Type B pancreatic cell (in vitro differentiated cells): ENCODE results near the gene MS4A10. TPM values are rescaled to one million over a fixed set of nuclear protein-coding genes. Genes with fewer than 3 reads are reported as not detected.

Experiments used
- DNase-seq: peaks from one replicate; pipeline ENCODE4 v3.0.0; 2021; ENCODE audit warnings: mixed read lengths; ENCODE audit not compliant: unreplicated experiment; ENCODE audit errors: extremely low spot score
- H3K27ac Mint-ChIP-seq: 2 replicates; pipeline ENCODE4 v1.8.0; 2021; ENCODE audit warnings: mild to moderate bottlenecking, mixed read lengths
- H3K27me3 Mint-ChIP-seq: 2 replicates; pipeline ENCODE4 v1.8.0; 2021; ENCODE audit warnings: mixed read lengths
- H3K36me3 Mint-ChIP-seq: 2 replicates; pipeline ENCODE4 v1.8.0; 2021; ENCODE audit warnings: mixed read lengths
- H3K4me1 Mint-ChIP-seq: one replicate; pipeline ENCODE4 v1.8.0; 2021; ENCODE audit warnings: mixed read lengths; ENCODE audit not compliant: unreplicated experiment
- H3K4me3 Mint-ChIP-seq: 2 replicates; pipeline ENCODE4 v1.8.0; 2021; ENCODE audit warnings: mild to moderate bottlenecking, mixed read lengths
- H3K9me3 Mint-ChIP-seq: 2 replicates; pipeline ENCODE4 v1.8.0; 2021; ENCODE audit warnings: mixed read lengths
- total RNA-seq: library from RNA; stranded (reverse); gene quantifications from 2 replicates; pipeline ENCODE4 v1.2.1, GENCODE V29; 2021; ENCODE audit warnings: low replicate concordance
- TF ChIP-seq, protein P1 (sequence below): fragments of 200-600 bp; sonication (generic); conservative IDR thresholded peaks from 2 replicates; pipeline ENCODE4 v1.5.0; 2021; ENCODE audit warnings: antibody characterized with exemption, mild to moderate bottlenecking

MS4A10 gene
- total RNA-seq, 1 donor from 2014 or later, result not detected

- Mint-ChIP-seq H3K9me3 (no peaks in the 10 kb centered on the region), H3K4me1 (no peaks in the 10 kb centered on the region), H3K4me3 (no peak overlapping the region), H3K27me3 (peaks cover 10% of the 10 kb centered on the region), H3K36me3 (no peaks in the 10 kb centered on the region), H3K27ac (no peak overlapping the region)
- DNase-seq, result no peak
- TF ChIP-seq, protein P1, sequence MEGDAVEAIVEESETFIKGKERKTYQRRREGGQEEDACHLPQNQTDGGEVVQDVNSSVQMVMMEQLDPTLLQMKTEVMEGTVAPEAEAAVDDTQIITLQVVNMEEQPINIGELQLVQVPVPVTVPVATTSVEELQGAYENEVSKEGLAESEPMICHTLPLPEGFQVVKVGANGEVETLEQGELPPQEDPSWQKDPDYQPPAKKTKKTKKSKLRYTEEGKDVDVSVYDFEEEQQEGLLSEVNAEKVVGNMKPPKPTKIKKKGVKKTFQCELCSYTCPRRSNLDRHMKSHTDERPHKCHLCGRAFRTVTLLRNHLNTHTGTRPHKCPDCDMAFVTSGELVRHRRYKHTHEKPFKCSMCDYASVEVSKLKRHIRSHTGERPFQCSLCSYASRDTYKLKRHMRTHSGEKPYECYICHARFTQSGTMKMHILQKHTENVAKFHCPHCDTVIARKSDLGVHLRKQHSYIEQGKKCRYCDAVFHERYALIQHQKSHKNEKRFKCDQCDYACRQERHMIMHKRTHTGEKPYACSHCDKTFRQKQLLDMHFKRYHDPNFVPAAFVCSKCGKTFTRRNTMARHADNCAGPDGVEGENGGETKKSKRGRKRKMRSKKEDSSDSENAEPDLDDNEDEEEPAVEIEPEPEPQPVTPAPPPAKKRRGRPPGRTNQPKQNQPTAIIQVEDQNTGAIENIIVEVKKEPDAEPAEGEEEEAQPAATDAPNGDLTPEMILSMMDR, result no peak
These were observed 25.4 kb downstream of the MS4A10 start for GRCh38 chr11:60810569-60810968.

DNA sequence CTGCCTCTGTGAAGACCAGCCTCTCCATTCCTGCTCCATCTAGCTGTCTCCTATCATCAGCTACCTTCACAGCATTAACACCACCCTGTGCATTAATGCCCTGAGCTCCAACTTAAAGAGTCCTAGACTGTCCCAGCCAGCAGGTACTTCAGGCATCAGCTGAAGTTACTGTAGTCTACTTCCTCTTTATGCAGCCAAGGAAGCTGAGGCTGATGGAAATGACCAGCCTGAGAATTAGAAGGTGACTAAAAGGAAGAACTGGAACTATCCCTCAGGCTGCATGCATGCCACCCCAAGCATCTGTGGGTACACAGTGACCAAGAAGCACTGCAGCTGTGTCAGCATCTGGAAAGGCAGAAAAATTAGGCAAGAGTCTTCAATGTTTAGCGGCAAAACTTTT, 28.2 kb downstream of the MS4A10 start:
- DNase-seq, result no peak
- no peaks in the 10 kb centered on the region for H3K4me1 Mint-ChIP-seq
- no peak overlapping the region for H3K4me3 Mint-ChIP-seq
- no peaks in the 10 kb centered on the region for H3K36me3 Mint-ChIP-seq
- peaks cover 4% of the 10 kb centered on the region for H3K27me3 Mint-ChIP-seq
- H3K9me3 Mint-ChIP-seq, result no peaks in the 10 kb centered on the region
- H3K27ac Mint-ChIP-seq, result no peak overlapping the region
- TF ChIP-seq, protein P1, result no peak

- H3K27ac Mint-ChIP-seq, result no peak overlapping the region
- DNase-seq, result no peak
- TF ChIP-seq, protein P1, result no peak
- H3K4me1 Mint-ChIP-seq, result no peaks in the 10 kb centered on the region
- peaks cover 4% of the 10 kb centered on the region for H3K27me3 Mint-ChIP-seq
- H3K36me3 Mint-ChIP-seq, result no peaks in the 10 kb centered on the region
- no peak overlapping the region for H3K4me3 Mint-ChIP-seq
- H3K9me3 Mint-ChIP-seq, result no peaks in the 10 kb centered on the region
These were observed 29.0 kb downstream of the MS4A10 start for GRCh38 chr11:60814112-60814511.

GRCh38 chr11:60816590-60817157, 31.5 kb downstream of the MS4A10 start:
- Mint-ChIP-seq H3K27ac (no peak overlapping the region), H3K4me3 (no peak overlapping the region), H3K4me1 (no peaks in the 10 kb centered on the region), H3K9me3 (no peaks in the 10 kb centered on the region), H3K27me3 (peaks cover 4% of the 10 kb centered on the region), H3K36me3 (no peaks in the 10 kb centered on the region)
- TF ChIP-seq, protein P1, result no peak
- no peak for DNase-seq

- no peaks in the 10 kb centered on the region for H3K36me3 Mint-ChIP-seq
- DNase-seq, result no peak
- no peak overlapping the region for H3K27ac Mint-ChIP-seq
- H3K9me3 Mint-ChIP-seq, result no peaks in the 10 kb centered on the region
- TF ChIP-seq, protein P1, result no peak
- H3K27me3 Mint-ChIP-seq, result peaks cover 4% of the 10 kb centered on the region
- no peak overlapping the region for H3K4me3 Mint-ChIP-seq
- no peaks in the 10 kb centered on the region for H3K4me1 Mint-ChIP-seq
These were observed 32.9 kb downstream of the MS4A10 start for GRCh38 chr11:60818057-60818456.
